H1 (cell line): ENCODE results near the gene MAP2K5. TPM values are rescaled to one million over a fixed set of nuclear protein-coding genes. Genes with fewer than 3 reads are reported as not detected.

ENCODE experiments used
- CTCF ChIA-PET: fragments of 300-600 bp; sonication (Branson Sonifier 250); formaldehyde crosslinking; loops from one replicate; lab custom pipeline; 2021; ENCODE audit not compliant: partially characterized antibody; lab: Charles Lee
- POLR2A ChIA-PET: fragments of 300-600 bp; sonication (Branson Sonifier 250); formaldehyde crosslinking; loops from one replicate; lab custom pipeline; 2021; ENCODE audit warnings: inconsistent platforms; ENCODE audit not compliant: partially characterized antibody; lab: Charles Lee
- DNase-seq, 2 experiments: peaks; one replicate each; pipeline versions ENCODE4 v3.0.0 to v3.0.0-alpha.2; 2010 to 2022; ENCODE audit warnings: low spot score in 2 of 2, low read depth in 1 of 2, mixed read lengths in 1 of 2
- FAIRE-seq: peaks from 2 replicates; lab custom pipeline; 2011; peaks lifted over from hg19 to GRCh38; lab: Jason Lieb, UNC
- H2AFZ ChIP-seq: 2 replicates; pipeline ENCODE4 v1.8.1; 2012; ENCODE audit warnings: low read length, inconsistent platforms
- H2AK5ac ChIP-seq: 2 replicates; pipeline ENCODE4 v1.6.1; 2013; ENCODE audit warnings: low read depth, low read length
- H2BK120ac ChIP-seq: replicated peaks from 2 replicates; pipeline ENCODE3; 2013; ENCODE audit warnings: low read depth, low read length, inconsistent platforms
- H2BK12ac ChIP-seq: 2 replicates; pipeline ENCODE4 v1.6.1; 2013; ENCODE audit warnings: low read depth, low read length
- H2BK15ac ChIP-seq: 2 replicates; pipeline ENCODE4 v1.6.1; 2013; ENCODE audit warnings: low read length
- H2BK20ac ChIP-seq: 2 replicates; pipeline ENCODE4 v1.6.1; 2013; ENCODE audit warnings: low read length
- H2BK5ac ChIP-seq: 2 replicates; pipeline ENCODE4 v1.6.1; 2013; ENCODE audit warnings: low read depth, low read length
- H3K14ac ChIP-seq: 2 replicates; pipeline ENCODE4 v1.6.1; 2013; ENCODE audit warnings: inconsistent platforms; ENCODE audit not compliant: insufficient read length
- H3K18ac ChIP-seq: 2 replicates; pipeline ENCODE4 v1.6.1; 2013; ENCODE audit warnings: low read length; ENCODE audit errors: extremely low read depth
- H3K23ac ChIP-seq: 2 replicates; pipeline ENCODE4 v1.6.1; 2013; ENCODE audit warnings: inconsistent platforms; ENCODE audit not compliant: insufficient read length
- H3K23me2 ChIP-seq: 2 replicates; pipeline ENCODE4 v1.6.1; 2013; ENCODE audit warnings: low read depth, low read length
- H3K27ac ChIP-seq: 2 replicates; pipeline ENCODE4 v1.6.1; 2011; ENCODE audit warnings: low read depth, low read length, inconsistent platforms
- H3K27me3 ChIP-seq, 4 experiments: replicated peaks in 1 of 4; 1 replicate in 1 of 4; 2 replicates in 3 of 4; pipeline versions ENCODE4 v1.6.1 to v1.8.1; 2011 to 2013; ENCODE audit warnings: low read length in 3 of 4, mild to moderate bottlenecking in 3 of 4, inconsistent platforms in 2 of 4, mixed read lengths in 2 of 4, moderate library complexity in 1 of 4; ENCODE audit not compliant: control insufficient read depth in 3 of 4, insufficient read depth in 3 of 4; ENCODE audit errors: extremely low read depth in 1 of 4
- H3K36me3 ChIP-seq, 4 experiments: 2 replicates each; pipeline versions ENCODE4 v1.6.1 to v1.8.1; 2011 to 2013; ENCODE audit warnings: mild to moderate bottlenecking in 4 of 4, low read length in 3 of 4, moderate library complexity in 2 of 4, control low read depth in 1 of 4, inconsistent platforms in 1 of 4; ENCODE audit not compliant: insufficient read depth in 4 of 4, control insufficient read depth in 2 of 4
- H3K4ac ChIP-seq: replicated peaks from 2 replicates; pipeline ENCODE3; 2013; ENCODE audit warnings: low read length, low read depth, mixed read lengths, inconsistent platforms; ENCODE audit not compliant: insufficient read length
- H3K4me1 ChIP-seq, 4 experiments: replicated peaks in 1 of 4; 1 replicate in 1 of 4; 2 replicates in 3 of 4; pipeline versions ENCODE4 v1.6.1 to v1.8.1; 2011 to 2013; ENCODE audit warnings: low read length in 3 of 4, inconsistent platforms in 2 of 4, mixed read lengths in 1 of 4; ENCODE audit not compliant: insufficient read depth in 4 of 4, control insufficient read depth in 3 of 4
- H3K4me2 ChIP-seq, 2 experiments: 2 replicates each; pipeline versions ENCODE4 v1.6.1 to v1.8.1; 2011 to 2013; ENCODE audit warnings: low read depth in 2 of 2, low read length in 2 of 2, control low read depth in 1 of 2, inconsistent platforms in 1 of 2, mild to moderate bottlenecking in 1 of 2; ENCODE audit not compliant: insufficient read depth in 1 of 2
- H3K4me3 ChIP-seq, 4 experiments: fragments of 200-600, 300-600 bp in 1 of 4; sonication (generic), shearing (Covaris generic), sonication (Bioruptor Twin) in 1 of 4; 2 replicates each; pipeline versions ENCODE4 v1.5.1 to v1.8.1; 2011 to 2016; ENCODE audit warnings: low read length in 4 of 4, low read depth in 3 of 4, control low read depth in 2 of 4, inconsistent platforms in 2 of 4, mild to moderate bottlenecking in 2 of 4, mixed read lengths in 1 of 4, moderate library complexity in 1 of 4; ENCODE audit not compliant: insufficient read depth in 2 of 4; ENCODE audit errors: extremely low read depth in 1 of 4
- H3K56ac ChIP-seq: replicated peaks from 2 replicates; pipeline ENCODE3; 2013; ENCODE audit warnings: low read depth, mild to moderate bottlenecking, mixed read lengths, low read length, inconsistent platforms; ENCODE audit not compliant: insufficient read length
- H3K79me1 ChIP-seq: 2 replicates; pipeline ENCODE4 v1.6.1; 2013; ENCODE audit warnings: low read depth, low read length, control low read depth
- H3K79me2 ChIP-seq, 2 experiments: 2 replicates each; pipeline versions ENCODE4 v1.6.1 to v1.8.1; 2012 to 2013; ENCODE audit warnings: low read length in 2 of 2, mild to moderate bottlenecking in 2 of 2, inconsistent platforms in 1 of 2; ENCODE audit not compliant: insufficient read depth in 2 of 2, control insufficient read depth in 1 of 2
- H3K9ac ChIP-seq, 4 experiments: replicated peaks in 1 of 4; 1 replicate in 1 of 4; 2 replicates in 3 of 4; pipeline versions ENCODE4 v1.6.1 to v1.8.1; 2011 to 2013; ENCODE audit warnings: low read depth in 3 of 4, low read length in 3 of 4, control low read depth in 2 of 4, mild to moderate bottlenecking in 2 of 4, moderate library complexity in 2 of 4, inconsistent platforms in 1 of 4; ENCODE audit errors: extremely low read depth in 1 of 4
- H3K9me3 ChIP-seq, 2 experiments: 2 replicates each; pipeline versions ENCODE4 v1.6.1 to v1.8.1; 2012 to 2013; ENCODE audit warnings: mild to moderate bottlenecking in 2 of 2, moderate library complexity in 2 of 2, control low read depth in 1 of 2, inconsistent platforms in 1 of 2, low read depth in 1 of 2, low read length in 1 of 2, mixed read lengths in 1 of 2; ENCODE audit not compliant: insufficient read depth in 2 of 2
- H4K20me1 ChIP-seq, 2 experiments: replicated peaks in 1 of 2; 2 replicates each; pipeline versions ENCODE3 to v1.8.1; 2011 to 2013; ENCODE audit warnings: inconsistent platforms in 2 of 2, low read length in 2 of 2, mild to moderate bottlenecking in 1 of 2; ENCODE audit not compliant: insufficient read depth in 2 of 2, control insufficient read depth in 1 of 2
- H4K5ac ChIP-seq: 2 replicates; pipeline ENCODE4 v1.6.1; 2013; ENCODE audit warnings: low read length, low read depth, mixed read lengths, inconsistent platforms; ENCODE audit not compliant: insufficient read length
- H4K8ac ChIP-seq: 2 replicates; pipeline ENCODE4 v1.8.0; 2013; ENCODE audit warnings: mild to moderate bottlenecking, moderate library complexity, low read length, inconsistent platforms; ENCODE audit not compliant: insufficient read depth; ENCODE audit errors: extremely low read depth
- H4K91ac ChIP-seq: replicated peaks from 2 replicates; pipeline ENCODE3; 2013; ENCODE audit warnings: low read length, mixed read lengths, inconsistent platforms; ENCODE audit not compliant: insufficient read length
- BCL11A ChIP-seq, 2 experiments: IDR thresholded peaks; one replicate each; pipeline ENCODE4 v1.6.1; 2011; ENCODE audit warnings: low read depth in 2 of 2, low read length in 2 of 2, mild to moderate bottlenecking in 2 of 2
- CBX5 ChIP-seq: fragments of 300-800, 300-1000 bp; sonication (generic); IDR thresholded peaks from 2 replicates; pipeline ENCODE4 v1.7.1; 2016; ENCODE audit warnings: antibody characterized with exemption, low read length, low read depth
- CTBP2 ChIP-seq: IDR thresholded peaks from 2 replicates; pipeline ENCODE4 v1.7.0; 2011; ENCODE audit warnings: borderline replicate concordance, mild to moderate bottlenecking, moderate library complexity, mixed read lengths, low read length; ENCODE audit not compliant: insufficient read depth, insufficient read length
- FOSL1 ChIP-seq: IDR thresholded peaks from 2 replicates; pipeline ENCODE4 v1.6.1; 2011; ENCODE audit warnings: mild to moderate bottlenecking, low read depth, low read length, moderate library complexity; ENCODE audit not compliant: insufficient read depth
- GTF2F1 ChIP-seq: IDR thresholded peaks from 2 replicates; pipeline ENCODE4 v1.6.1; 2012; ENCODE audit warnings: low read depth, low read length, improper control_type of control experiment, borderline replicate concordance
- HDAC2 ChIP-seq, 2 experiments: fragments of 300-600 bp in 1 of 2; sonication (generic) in 1 of 2; IDR thresholded peaks; 2 replicates each; pipeline ENCODE4 v1.6.1; 2011 to 2012; ENCODE audit warnings: low read depth in 2 of 2, low read length in 2 of 2, mild to moderate bottlenecking in 2 of 2, moderate library complexity in 2 of 2, borderline replicate concordance in 1 of 2, inconsistent platforms in 1 of 2
- JUN ChIP-seq: IDR thresholded peaks from 2 replicates; pipeline ENCODE4 v1.6.1; 2011; ENCODE audit warnings: low read depth, mild to moderate bottlenecking, improper control_type of control experiment, low read length
- JUND ChIP-seq: IDR thresholded peaks from 2 replicates; pipeline ENCODE4 v1.6.1; 2011; ENCODE audit warnings: mild to moderate bottlenecking, improper control_type of control experiment, low read length
- SAP30 ChIP-seq: fragments of 300-600 bp; sonication (generic); IDR thresholded peaks from 2 replicates; pipeline ENCODE4 v1.7.1; 2012; ENCODE audit warnings: low read length, moderate library complexity, mild to moderate bottlenecking, inconsistent platforms; ENCODE audit not compliant: insufficient read depth, insufficient replicate concordance
- SP2 ChIP-seq: IDR thresholded peaks from 2 replicates; pipeline ENCODE4 v1.6.1; 2012; ENCODE audit warnings: mild to moderate bottlenecking, low read length, inconsistent platforms
- ZNF274 ChIP-seq: IDR thresholded peaks from 2 replicates; pipeline ENCODE4 v1.7.0; 2012; ENCODE audit warnings: low read length, borderline replicate concordance; ENCODE audit errors: extremely low read depth
- WGBS, 2 experiments: shearing (Covaris generic) in 1 of 2; methylation state at CpG; one replicate each; pipeline versions ENCODE4 v1.1.6 to v1.1.7; 2013 to 2015; ENCODE audit warnings: low lambda C conversion rate in 2 of 2, mixed read lengths in 2 of 2, inconsistent platforms in 1 of 2, low coverage in 1 of 2, missing lambda C conversion rate in 1 of 2; ENCODE audit not compliant: insufficient replicate concordance in 2 of 2, insufficient coverage in 1 of 2, insufficient read length in 1 of 2; ENCODE audit errors: extremely low coverage in 1 of 2, missing lambda C conversion rate in 1 of 2; 5-methylcytosine and 5-hydroxymethylcytosine counted together
- polyA plus RNA-seq, 7 experiments: library from polyadenylated mRNA; depleted of rRNA in 3 of 7; stranded (reverse) in 5 of 7; unstranded in 2 of 7; fragments of >200 nt in 5 of 7; fragments of 200-250 nt in 2 of 7; gene quantifications; 1 replicate in 5 of 7; 2 replicates in 1 of 7; 4 replicates in 1 of 7; pipeline versions ENCODE4 v1.2.1 to v1.2.3, GENCODE V29; 2011 to 2013; ENCODE audit warnings: missing spikeins in 2 of 7, mixed read lengths in 2 of 7
- total RNA-seq: library from RNA; stranded (reverse); fragmentation: NEBNext Ultra II Directional; extraction: Animal tissue kit (Norgen Biotek cat#: 25700); gene quantifications from 2 replicates; pipeline ENCODE4 v1.2.1, GENCODE V29; 2021
- TF ChIP-seq, protein P1 (sequence below): IDR thresholded peaks from 2 replicates; pipeline ENCODE4 v1.6.1; 2011; ENCODE audit warnings: low read length, improper control_type of control experiment

The MAP2K5 gene
- total and polyA plus RNA-seq, 2 of the 8 experiments (the other 6 are each of a cell fraction or from before 2014, with no cell fraction given): 4.4 to 15.8 TPM

GRCh38 chr15:67775250-67775649 lies 232.7 kb downstream of the MAP2K5 start:
- ChIA-PET CTCF (interaction anchor here (0.9 kb wide), 2 partner anchors 33 to 274 kb away, joined by 3 read pairs; no protein-coding TSS in a partner anchor), POLR2A (no interaction called here)
- H3K23ac ChIP-seq: no peak overlapping the region
- 95% methylated on average over 2 of the region's 2 CpGs; no CpG with 5 or more reads in 1 of the 2 experiments for WGBS, 2 experiments
- no peak overlapping the region for H2BK15ac ChIP-seq
- no peak overlapping the region for H2BK5ac ChIP-seq
- H3K18ac ChIP-seq: no peak overlapping the region
- no peaks in the 10 kb centered on the region for H3K36me3 ChIP-seq
- FAIRE-seq (no peak), DNase-seq (no peak)
- H4K5ac ChIP-seq: no peak overlapping the region
- H2AFZ ChIP-seq: no peak overlapping the region
- H4K8ac ChIP-seq: no peak overlapping the region
- no peak overlapping the region for H3K14ac ChIP-seq
- no peak overlapping the region for H3K27ac ChIP-seq
- H2BK120ac ChIP-seq: no peak overlapping the region
- no peak overlapping the region for H2BK12ac ChIP-seq
- peaks cover 0 to 13% (median 3%) of the 10 kb centered on the region in 4 experiments; a peak in 2 of 7 replicates for H3K4me1 ChIP-seq
- no peak overlapping the region for H3K4me3 ChIP-seq
- no peak overlapping the region for H4K91ac ChIP-seq
- H3K4me2 ChIP-seq: no peak overlapping the region
- H2BK20ac ChIP-seq: no peak overlapping the region; the same call in 1 of the 2 replicates
- no peak overlapping the region for H3K4ac ChIP-seq
- H3K79me1 ChIP-seq: no peaks in the 10 kb centered on the region
- H3K79me2 ChIP-seq: no peaks in the 10 kb centered on the region
- no peaks in the 10 kb centered on the region for H3K9me3 ChIP-seq
- H4K20me1 ChIP-seq: no peaks in the 10 kb centered on the region
- no peaks in the 10 kb centered on the region; the same call in 1 of the 2 replicates for H3K23me2 ChIP-seq
- no peaks in the 10 kb centered on the region for H3K27me3 ChIP-seq
- H3K56ac ChIP-seq: no peak overlapping the region
- H2AK5ac ChIP-seq: no peak overlapping the region
- no peak overlapping the region for H3K9ac ChIP-seq
- TF ChIP-seq, protein P1, sequence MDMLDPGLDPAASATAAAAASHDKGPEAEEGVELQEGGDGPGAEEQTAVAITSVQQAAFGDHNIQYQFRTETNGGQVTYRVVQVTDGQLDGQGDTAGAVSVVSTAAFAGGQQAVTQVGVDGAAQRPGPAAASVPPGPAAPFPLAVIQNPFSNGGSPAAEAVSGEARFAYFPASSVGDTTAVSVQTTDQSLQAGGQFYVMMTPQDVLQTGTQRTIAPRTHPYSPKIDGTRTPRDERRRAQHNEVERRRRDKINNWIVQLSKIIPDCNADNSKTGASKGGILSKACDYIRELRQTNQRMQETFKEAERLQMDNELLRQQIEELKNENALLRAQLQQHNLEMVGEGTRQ: no peak
- TF ChIP-seq CTBP2: no peak
- TF ChIP-seq JUN: no peak
- no peak for TF ChIP-seq SAP30
- no peak for TF ChIP-seq HDAC2 (IDR thresholded peaks at IDR 0.05; ENCODE audit: borderline replicate concordance in 1 of 2, low read depth in 2 of 2, low read length in 2 of 2)
- no peak for TF ChIP-seq JUND
- TF ChIP-seq SP2: no peak
- TF ChIP-seq FOSL1: no peak
- TF ChIP-seq ZNF274: no peak
- TF ChIP-seq BCL11A (IDR thresholded peaks at IDR 0.05; ENCODE audit: low read depth in 2 of 2, low read length in 2 of 2): no peak
- no peak for TF ChIP-seq CBX5
- TF ChIP-seq GTF2F1: no peak
